ENCODE measurements around the gene WDR49.

Gene WDR49

GRCh38 chr3:167568634-167569033 is 85.1 kb downstream of the WDR49 start:
- WGBS (ENCODE audit: insufficient coverage, insufficient read length) = no CpG with 5 or more reads among the region's 2 CpGs
- no peaks in the 10 kb centered on the region for H3K4me1 ChIP-seq (ENCODE audit: control insufficient read depth, insufficient read depth, low read length)
- no peak for DNase-seq (ENCODE audit: low read depth, low spot score)
- no peaks in the 10 kb centered on the region for H3K36me3 ChIP-seq (ENCODE audit: control insufficient read depth, insufficient read depth, low read length)
- no peak overlapping the region for H3K27ac ChIP-seq (ENCODE audit: low read length)
- no peaks in the 10 kb centered on the region for H3K9me3 ChIP-seq (ENCODE audit: control insufficient read depth, insufficient read depth, low read length)
- no peak overlapping the region for H3K4me3 ChIP-seq (ENCODE audit: low read length)
- no peaks in the 10 kb centered on the region for H3K27me3 ChIP-seq (ENCODE audit: control insufficient read depth, insufficient read depth, low read length)

GRCh38 chr3:167565489-167565888 is 88.3 kb downstream of the WDR49 start:
- Histone ChIP-seq H3K9me3 (ENCODE audit: control insufficient read depth, insufficient read depth, low read length) (no peaks in the 10 kb centered on the region), H3K27me3 (ENCODE audit: control insufficient read depth, insufficient read depth, low read length) (no peaks in the 10 kb centered on the region), H3K27ac (ENCODE audit: low read length) (no peak overlapping the region), H3K36me3 (ENCODE audit: control insufficient read depth, insufficient read depth, low read length) (no peaks in the 10 kb centered on the region), H3K4me1 (ENCODE audit: control insufficient read depth, insufficient read depth, low read length) (no peaks in the 10 kb centered on the region), H3K4me3 (ENCODE audit: low read length) (no peak overlapping the region)
- no peak for DNase-seq (ENCODE audit: low read depth, low spot score)
- WGBS (ENCODE audit: insufficient coverage, insufficient read length) = no CpG with 5 or more reads among the region's 1 CpG

- no peak overlapping the region for H3K27ac ChIP-seq (ENCODE audit: low read length)
- no peaks in the 10 kb centered on the region for H3K9me3 ChIP-seq (ENCODE audit: control insufficient read depth, insufficient read depth, low read length)
- H3K4me3 ChIP-seq (ENCODE audit: low read length) = no peak overlapping the region
- DNase-seq (ENCODE audit: low read depth, low spot score) = no peak
- WGBS (ENCODE audit: insufficient coverage, insufficient read length) = no CpG with 5 or more reads among the region's 2 CpGs
- H3K4me1 ChIP-seq (ENCODE audit: control insufficient read depth, insufficient read depth, low read length) = no peaks in the 10 kb centered on the region
- H3K36me3 ChIP-seq (ENCODE audit: control insufficient read depth, insufficient read depth, low read length) = no peaks in the 10 kb centered on the region
- no peaks in the 10 kb centered on the region for H3K27me3 ChIP-seq (ENCODE audit: control insufficient read depth, insufficient read depth, low read length)
Observed at GRCh38 chr3:167564612-167565011, 89.1 kb downstream of the WDR49 start.

- no peak overlapping the region for H3K4me3 ChIP-seq (ENCODE audit: low read length)
- no peak for DNase-seq (ENCODE audit: low read depth, low spot score)
- WGBS (ENCODE audit: insufficient coverage, insufficient read length) = no CpG with 5 or more reads among the region's 4 CpGs
Observed at GRCh38 chr3:167559924-167560323, 93.8 kb downstream of the WDR49 start.

GRCh38 chr3:167554898-167555297 is 98.8 kb downstream of the WDR49 start:
- Histone ChIP-seq H3K27me3 (ENCODE audit: control insufficient read depth, insufficient read depth, low read length) (no peaks in the 10 kb centered on the region), H3K9me3 (ENCODE audit: control insufficient read depth, insufficient read depth, low read length) (no peaks in the 10 kb centered on the region), H3K36me3 (ENCODE audit: control insufficient read depth, insufficient read depth, low read length) (no peaks in the 10 kb centered on the region), H3K4me1 (ENCODE audit: control insufficient read depth, insufficient read depth, low read length) (no peaks in the 10 kb centered on the region), H3K27ac (ENCODE audit: low read length) (no peak overlapping the region), H3K4me3 (ENCODE audit: low read length) (no peak overlapping the region)
- no CpG with 5 or more reads among the region's 3 CpGs for whole genome bisulfite sequencing (ENCODE audit: insufficient coverage, insufficient read length)
- no peak for DNase-seq (ENCODE audit: low read depth, low spot score)

More at GRCh38 chr3:167559924-167560323, 93.8 kb downstream of the WDR49 start:
- Histone ChIP-seq H3K36me3 (ENCODE audit: control insufficient read depth, insufficient read depth, low read length) (no peaks in the 10 kb centered on the region), H3K27ac (ENCODE audit: low read length) (no peak overlapping the region), H3K27me3 (ENCODE audit: control insufficient read depth, insufficient read depth, low read length) (no peaks in the 10 kb centered on the region), H3K4me1 (ENCODE audit: control insufficient read depth, insufficient read depth, low read length) (no peaks in the 10 kb centered on the region), H3K9me3 (ENCODE audit: control insufficient read depth, insufficient read depth, low read length) (no peaks in the 10 kb centered on the region)

GRCh38 chr3:167538081-167538480 is 115.7 kb downstream of the WDR49 start:
- no peaks in the 10 kb centered on the region for H3K9me3 ChIP-seq (ENCODE audit: control insufficient read depth, insufficient read depth, low read length)
- no peaks in the 10 kb centered on the region for H3K36me3 ChIP-seq (ENCODE audit: control insufficient read depth, insufficient read depth, low read length)
- H3K27ac ChIP-seq (ENCODE audit: low read length) = no peak overlapping the region
- 100% methylated on average over 1 of the region's 1 CpG for WGBS (ENCODE audit: insufficient coverage, insufficient read length)
- no peaks in the 10 kb centered on the region for H3K27me3 ChIP-seq (ENCODE audit: control insufficient read depth, insufficient read depth, low read length)
- no peak for DNase-seq (ENCODE audit: low read depth, low spot score)
- H3K4me1 ChIP-seq (ENCODE audit: control insufficient read depth, insufficient read depth, low read length) = no peaks in the 10 kb centered on the region
- no peak overlapping the region for H3K4me3 ChIP-seq (ENCODE audit: low read length)

- Histone ChIP-seq H3K36me3 (ENCODE audit: control insufficient read depth, insufficient read depth, low read length) (no peaks in the 10 kb centered on the region), H3K4me1 (ENCODE audit: control insufficient read depth, insufficient read depth, low read length) (no peaks in the 10 kb centered on the region), H3K9me3 (ENCODE audit: control insufficient read depth, insufficient read depth, low read length) (no peaks in the 10 kb centered on the region), H3K4me3 (ENCODE audit: low read length) (no peak overlapping the region), H3K27me3 (ENCODE audit: control insufficient read depth, insufficient read depth, low read length) (no peaks in the 10 kb centered on the region), H3K27ac (ENCODE audit: low read length) (no peak overlapping the region)
- DNase-seq (ENCODE audit: low read depth, low spot score) = no peak
Observed at GRCh38 chr3:167521006-167521355, 132.8 kb downstream of the WDR49 start.

- no peaks in the 10 kb centered on the region for H3K4me1 ChIP-seq (ENCODE audit: control insufficient read depth, insufficient read depth, low read length)
- H3K27ac ChIP-seq (ENCODE audit: low read length) = no peak overlapping the region
- H3K27me3 ChIP-seq (ENCODE audit: control insufficient read depth, insufficient read depth, low read length) = no peaks in the 10 kb centered on the region
- no peak overlapping the region for H3K4me3 ChIP-seq (ENCODE audit: low read length)
- no peaks in the 10 kb centered on the region for H3K9me3 ChIP-seq (ENCODE audit: control insufficient read depth, insufficient read depth, low read length)
- no CpG with 5 or more reads among the region's 2 CpGs for WGBS (ENCODE audit: insufficient coverage, insufficient read length)
- H3K36me3 ChIP-seq (ENCODE audit: control insufficient read depth, insufficient read depth, low read length) = no peaks in the 10 kb centered on the region
- no peak for DNase-seq (ENCODE audit: low read depth, low spot score)
Observed at GRCh38 chr3:167520266-167521005, 133.3 kb downstream of the WDR49 start.

GRCh38 chr3:167507954-167508353 is 145.8 kb downstream of the WDR49 start:
- no peaks in the 10 kb centered on the region for H3K9me3 ChIP-seq (ENCODE audit: control insufficient read depth, insufficient read depth, low read length)
- no peaks in the 10 kb centered on the region for H3K4me1 ChIP-seq (ENCODE audit: control insufficient read depth, insufficient read depth, low read length)
- H3K36me3 ChIP-seq (ENCODE audit: control insufficient read depth, insufficient read depth, low read length) = no peaks in the 10 kb centered on the region
- no peaks in the 10 kb centered on the region for H3K27me3 ChIP-seq (ENCODE audit: control insufficient read depth, insufficient read depth, low read length)
- no peak overlapping the region for H3K4me3 ChIP-seq (ENCODE audit: low read length)
- WGBS (ENCODE audit: insufficient coverage, insufficient read length) = no CpG with 5 or more reads among the region's 1 CpG
- no peak for DNase-seq (ENCODE audit: low read depth, low spot score)
- H3K27ac ChIP-seq (ENCODE audit: low read length) = no peak overlapping the region

- Histone ChIP-seq H3K4me3 (ENCODE audit: low read length) (no peak overlapping the region), H3K9me3 (ENCODE audit: control insufficient read depth, insufficient read depth, low read length) (no peaks in the 10 kb centered on the region), H3K27me3 (ENCODE audit: control insufficient read depth, insufficient read depth, low read length) (no peaks in the 10 kb centered on the region), H3K36me3 (ENCODE audit: control insufficient read depth, insufficient read depth, low read length) (no peaks in the 10 kb centered on the region), H3K4me1 (ENCODE audit: control insufficient read depth, insufficient read depth, low read length) (no peaks in the 10 kb centered on the region), H3K27ac (ENCODE audit: low read length) (no peak overlapping the region)
- no peak for DNase-seq (ENCODE audit: low read depth, low spot score)
- WGBS (ENCODE audit: insufficient coverage, insufficient read length) = no CpG with 5 or more reads among the region's 2 CpGs
Observed at GRCh38 chr3:167502401-167502800, 151.3 kb downstream of the WDR49 start.

- no CpG with 5 or more reads among the region's 3 CpGs for WGBS (ENCODE audit: insufficient coverage, insufficient read length)
- no peak for DNase-seq (ENCODE audit: low read depth, low spot score)
- Histone ChIP-seq H3K4me3 (ENCODE audit: low read length) (no peak overlapping the region), H3K9me3 (ENCODE audit: control insufficient read depth, insufficient read depth, low read length) (no peaks in the 10 kb centered on the region), H3K27ac (ENCODE audit: low read length) (no peak overlapping the region), H3K4me1 (ENCODE audit: control insufficient read depth, insufficient read depth, low read length) (no peaks in the 10 kb centered on the region), H3K27me3 (ENCODE audit: control insufficient read depth, insufficient read depth, low read length) (no peaks in the 10 kb centered on the region), H3K36me3 (ENCODE audit: control insufficient read depth, insufficient read depth, low read length) (no peaks in the 10 kb centered on the region)
Observed at GRCh38 chr3:167501941-167502340, 151.8 kb downstream of the WDR49 start.

Measured in iPS DF 6.9 (cell line).